Measurements from ENCODE around the gene AGMO. TPM values are rescaled to one million over a fixed set of nuclear protein-coding genes. Genes with fewer than 3 reads are reported as not detected.

The AGMO gene
- total RNA-seq, 1 donor from 2014 or later: not detected

GRCh38 chr7:15411019-15411418 lies 150.8 kb downstream of the AGMO start:
- DNase-seq (ENCODE audit: low read depth): no peak
- TF ChIP-seq CTCF (conservative IDR thresholded peaks at IDR 0.05; ENCODE audit: low read depth, low read length): no peak

GRCh38 chr7:15407910-15408309 lies 153.9 kb downstream of the AGMO start:
- DNase-seq (ENCODE audit: low read depth): no peak

More at GRCh38 chr7:15411019-15411418, 150.8 kb downstream of the AGMO start:
- no peak overlapping the region for H3K4me3 ChIP-seq (ENCODE audit: low read depth, low read length)

GRCh38 chr7:15403751-15404150 lies 158.1 kb downstream of the AGMO start:
- no peak overlapping the region for H3K4me3 ChIP-seq (ENCODE audit: low read depth, low read length)
- no peak for DNase-seq (ENCODE audit: low read depth)
- TF ChIP-seq CTCF (conservative IDR thresholded peaks at IDR 0.05; ENCODE audit: low read depth, low read length): no peak

More at GRCh38 chr7:15407910-15408309, 153.9 kb downstream of the AGMO start:
- TF ChIP-seq CTCF (conservative IDR thresholded peaks at IDR 0.05; ENCODE audit: low read depth, low read length): no peak
- H3K4me3 ChIP-seq (ENCODE audit: low read depth, low read length): no peak overlapping the region

- no peak for DNase-seq (ENCODE audit: low read depth)
- no peak for TF ChIP-seq CTCF (conservative IDR thresholded peaks at IDR 0.05; ENCODE audit: low read depth, low read length)
Measured at GRCh38 chr7:15403315-15403714, 158.5 kb downstream of the AGMO start.

GRCh38 chr7:15402436-15403136 lies 159.2 kb downstream of the AGMO start:
- H3K4me3 ChIP-seq (ENCODE audit: low read depth, low read length): no peak overlapping the region
- no peak for DNase-seq (ENCODE audit: low read depth)
- no peak for TF ChIP-seq CTCF (conservative IDR thresholded peaks at IDR 0.05; ENCODE audit: low read depth, low read length)

More at GRCh38 chr7:15403315-15403714, 158.5 kb downstream of the AGMO start:
- no peak overlapping the region for H3K4me3 ChIP-seq (ENCODE audit: low read depth, low read length)

- no peak for DNase-seq (ENCODE audit: low read depth)
- H3K4me3 ChIP-seq (ENCODE audit: low read depth, low read length): no peak overlapping the region
Measured at GRCh38 chr7:15400440-15400839, 161.4 kb downstream of the AGMO start.

More at GRCh38 chr7:15400440-15400839, 161.4 kb downstream of the AGMO start:
- TF ChIP-seq CTCF (conservative IDR thresholded peaks at IDR 0.05; ENCODE audit: low read depth, low read length): no peak
